ENCODE results near the gene GLI3.

Gene GLI3

GRCh38 chr7:42135728-42136127, 101.3 kb downstream of the GLI3 start:
- DNase-seq: no peak

- no peak for DNase-seq
Measured at GRCh38 chr7:42134276-42134876, 102.6 kb downstream of the GLI3 start.

GRCh38 chr7:42133321-42133720, 103.7 kb downstream of the GLI3 start:
- DNase-seq: no peak

- no peak for DNase-seq
Measured at GRCh38 chr7:42128703-42129102, 108.3 kb downstream of the GLI3 start.

- DNase-seq: no peak
Measured at GRCh38 chr7:42127232-42127622, 109.8 kb downstream of the GLI3 start.

- DNase-seq: no peak
Measured at GRCh38 chr7:42126475-42127231, 110.4 kb downstream of the GLI3 start.

GRCh38 chr7:42125321-42125720, 111.7 kb downstream of the GLI3 start:
- DNase-seq: no peak

- DNase-seq: no peak
Measured at GRCh38 chr7:42123716-42124115, 113.3 kb downstream of the GLI3 start.

GRCh38 chr7:42120191-42120590, 116.8 kb downstream of the GLI3 start:
- no peak for DNase-seq

GRCh38 chr7:42117201-42117600, 119.8 kb downstream of the GLI3 start:
- no peak for DNase-seq

GRCh38 chr7:42115795-42116194, 121.2 kb downstream of the GLI3 start:
- DNase-seq: no peak

GRCh38 chr7:42110333-42110732, 126.7 kb downstream of the GLI3 start:
- no peak for DNase-seq

- no peak for DNase-seq
Measured at GRCh38 chr7:42108803-42109528, 128.0 kb downstream of the GLI3 start.

GRCh38 chr7:42107484-42108240, 129.3 kb downstream of the GLI3 start:
- no peak for DNase-seq

- DNase-seq: no peak
Measured at GRCh38 chr7:42106562-42106961, 130.4 kb downstream of the GLI3 start.

- no peak for DNase-seq
Measured at GRCh38 chr7:42105554-42106358, 131.3 kb downstream of the GLI3 start.

GRCh38 chr7:42104694-42105093, 132.3 kb downstream of the GLI3 start:
- DNase-seq: no peak

GRCh38 chr7:42104231-42104630, 132.8 kb downstream of the GLI3 start:
- DNase-seq: no peak

- DNase-seq: no peak
Measured at GRCh38 chr7:42103456-42103855, 133.6 kb downstream of the GLI3 start.

- DNase-seq: no peak
Measured at GRCh38 chr7:42103020-42103419, 134.0 kb downstream of the GLI3 start.

GRCh38 chr7:42102301-42102700, 134.7 kb downstream of the GLI3 start:
- no peak for DNase-seq

GRCh38 chr7:42100156-42100508, 136.9 kb downstream of the GLI3 start:
- DNase-seq: no peak
